G401.6 (cell line): ENCODE measurements around the gene U2AF2.
"Not testable (repeated sequence)": the region's sequence is repeated elsewhere in the genome, so short reads cannot be mapped to it uniquely, and the experiment has no call there.

Source experiments
- FAIRE-seq: peaks from 2 replicates; lab custom pipeline; 2012; peaks lifted over from hg19 to GRCh38; lab: Jason Lieb, UNC

Gene U2AF2

GRCh38 chr19:55717251-55717650, 62.4 kb downstream of the U2AF2 start:
- no peak for FAIRE-seq

- not testable (repeated sequence) for FAIRE-seq
Measured at GRCh38 chr19:55717879-55718711, 63.3 kb downstream of the U2AF2 start.

GRCh38 chr19:55720214-55720746, 65.4 kb downstream of the U2AF2 start:
- no peak for FAIRE-seq

GRCh38 chr19:55720801-55721200, 66.0 kb downstream of the U2AF2 start:
- FAIRE-seq, result no peak

GRCh38 chr19:55723491-55723890, 68.7 kb downstream of the U2AF2 start:
- no peak for FAIRE-seq
